AG04450 (cell line): Measurements from ENCODE around the gene TM9SF1. TPM values are rescaled to one million over a fixed set of nuclear protein-coding genes. Genes with fewer than 3 reads are reported as not detected.
"Not testable (repeated sequence)": the region's sequence is repeated elsewhere in the genome, so short reads cannot be mapped to it uniquely, and the experiment has no call there.

ENCODE experiments used
- CTCF ChIA-PET: fragments of 300-600, 350-600 bp; formaldehyde crosslinking; extraction: SDS; loops from one replicate; lab custom pipeline; 2022; ENCODE audit warnings: antibody characterized with exemption, inconsistent platforms; lab: Charles Lee
- POLR2A ChIA-PET: fragments of 350-600 bp; formaldehyde crosslinking; extraction: SDS; loops from one replicate; lab custom pipeline; 2021; ENCODE audit warnings: antibody characterized with exemption, inconsistent platforms; lab: Yijun Ruan, JAX
- DNase-seq: peaks from one replicate; pipeline ENCODE4 v3.0.0-alpha.2; 2011; ENCODE audit warnings: low read depth, low spot score
- H3K27ac ChIP-seq: one replicate; pipeline ENCODE4 v1.5.1; 2012; ENCODE audit warnings: low read depth, low read length, control low read depth
- H3K27me3 ChIP-seq: one replicate; pipeline ENCODE4 v1.6.0; 2012; ENCODE audit warnings: low read length; ENCODE audit not compliant: control insufficient read depth, insufficient read depth
- H3K4me3 ChIP-seq: 2 replicates; pipeline ENCODE4 v1.5.1; 2011; ENCODE audit warnings: mild to moderate bottlenecking, low read depth, low read length, control low read depth
- H3K9me3 ChIP-seq: 2 replicates; pipeline ENCODE4 v1.5.1; 2012; ENCODE audit warnings: low read length; ENCODE audit not compliant: control insufficient read depth, insufficient read depth
- polyA plus RNA-seq: library from polyadenylated mRNA; depleted of rRNA; stranded (reverse); fragments of >200 nt; gene quantifications from 2 replicates; pipeline ENCODE4 v1.2.3, GENCODE V29; 2011
- TF ChIP-seq, protein P1 (sequence below): IDR thresholded peaks from 2 replicates; pipeline ENCODE4 v1.5.1; 2011; ENCODE audit warnings: low read depth, low read length, control low read depth, inconsistent platforms

Gene TM9SF1
- polyA plus RNA-seq, 1 experiment = 44.9 TPM

DNA sequence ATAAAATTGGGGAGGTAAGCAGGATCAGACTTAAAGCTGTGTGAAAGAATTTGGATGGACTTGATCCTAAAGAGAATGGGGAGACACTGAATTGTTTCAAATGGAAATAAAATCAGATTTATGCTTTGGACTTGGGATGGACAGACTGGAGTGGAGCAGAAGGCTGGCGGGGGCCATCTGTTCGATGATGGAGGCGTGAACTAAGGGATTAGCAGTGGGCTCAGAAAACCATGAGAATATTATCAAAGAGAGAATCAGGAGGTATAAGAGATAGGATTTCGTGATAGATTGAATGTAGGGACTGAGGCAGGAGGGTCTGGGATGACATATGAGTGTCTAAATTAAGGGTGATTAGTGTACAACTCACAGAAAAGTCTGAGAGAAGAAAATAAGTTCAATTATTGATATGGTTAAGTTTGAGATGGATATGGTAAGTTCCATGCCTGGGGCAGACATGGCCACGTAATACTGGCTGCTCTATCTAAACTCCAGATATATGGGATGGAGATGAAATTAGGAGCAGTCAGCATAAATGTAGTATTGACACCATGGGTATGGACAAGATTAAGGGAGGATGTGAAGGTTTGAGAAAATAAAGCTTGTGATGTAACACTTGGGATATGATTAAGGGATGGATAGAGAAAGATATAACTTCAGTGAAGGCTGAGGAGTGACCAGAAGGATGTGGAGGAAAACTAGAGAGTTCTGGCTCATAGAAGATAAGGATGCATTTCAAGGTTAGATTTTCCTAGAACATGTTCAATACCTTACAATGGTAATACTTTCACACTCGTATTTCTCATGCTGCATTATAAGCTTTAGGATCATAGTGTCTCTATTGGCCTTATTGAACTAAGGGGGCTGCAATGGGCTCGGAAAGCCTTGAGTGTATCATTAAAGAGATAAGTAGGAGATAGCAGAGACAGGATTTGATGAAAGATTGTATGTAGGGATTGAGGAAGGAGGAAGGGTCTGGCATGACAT is 9.2 kb upstream of the TM9SF1 start:
- ChIA-PET CTCF (interaction anchor here (0.6 to 0.9 kb wide), 3 partner anchors 66 to 102 kb away, joined by 3 to 4 read pairs (median 3); partner anchors contain the start of gene RABGGTA), POLR2A (interaction anchor here (0.7 kb wide), 1 partner anchor 90 kb away, joined by 3 read pairs; the partner anchor contains the start of genes DCAF11 and NRL)
- no peak for DNase-seq
- Histone ChIP-seq H3K27me3 (no peaks in the 10 kb centered on the region), H3K4me3 (no peak overlapping the region), H3K9me3 (peaks cover 5% of the 10 kb centered on the region), H3K27ac (no peak overlapping the region)
- TF ChIP-seq, protein P1, sequence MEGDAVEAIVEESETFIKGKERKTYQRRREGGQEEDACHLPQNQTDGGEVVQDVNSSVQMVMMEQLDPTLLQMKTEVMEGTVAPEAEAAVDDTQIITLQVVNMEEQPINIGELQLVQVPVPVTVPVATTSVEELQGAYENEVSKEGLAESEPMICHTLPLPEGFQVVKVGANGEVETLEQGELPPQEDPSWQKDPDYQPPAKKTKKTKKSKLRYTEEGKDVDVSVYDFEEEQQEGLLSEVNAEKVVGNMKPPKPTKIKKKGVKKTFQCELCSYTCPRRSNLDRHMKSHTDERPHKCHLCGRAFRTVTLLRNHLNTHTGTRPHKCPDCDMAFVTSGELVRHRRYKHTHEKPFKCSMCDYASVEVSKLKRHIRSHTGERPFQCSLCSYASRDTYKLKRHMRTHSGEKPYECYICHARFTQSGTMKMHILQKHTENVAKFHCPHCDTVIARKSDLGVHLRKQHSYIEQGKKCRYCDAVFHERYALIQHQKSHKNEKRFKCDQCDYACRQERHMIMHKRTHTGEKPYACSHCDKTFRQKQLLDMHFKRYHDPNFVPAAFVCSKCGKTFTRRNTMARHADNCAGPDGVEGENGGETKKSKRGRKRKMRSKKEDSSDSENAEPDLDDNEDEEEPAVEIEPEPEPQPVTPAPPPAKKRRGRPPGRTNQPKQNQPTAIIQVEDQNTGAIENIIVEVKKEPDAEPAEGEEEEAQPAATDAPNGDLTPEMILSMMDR = no peak

DNA sequence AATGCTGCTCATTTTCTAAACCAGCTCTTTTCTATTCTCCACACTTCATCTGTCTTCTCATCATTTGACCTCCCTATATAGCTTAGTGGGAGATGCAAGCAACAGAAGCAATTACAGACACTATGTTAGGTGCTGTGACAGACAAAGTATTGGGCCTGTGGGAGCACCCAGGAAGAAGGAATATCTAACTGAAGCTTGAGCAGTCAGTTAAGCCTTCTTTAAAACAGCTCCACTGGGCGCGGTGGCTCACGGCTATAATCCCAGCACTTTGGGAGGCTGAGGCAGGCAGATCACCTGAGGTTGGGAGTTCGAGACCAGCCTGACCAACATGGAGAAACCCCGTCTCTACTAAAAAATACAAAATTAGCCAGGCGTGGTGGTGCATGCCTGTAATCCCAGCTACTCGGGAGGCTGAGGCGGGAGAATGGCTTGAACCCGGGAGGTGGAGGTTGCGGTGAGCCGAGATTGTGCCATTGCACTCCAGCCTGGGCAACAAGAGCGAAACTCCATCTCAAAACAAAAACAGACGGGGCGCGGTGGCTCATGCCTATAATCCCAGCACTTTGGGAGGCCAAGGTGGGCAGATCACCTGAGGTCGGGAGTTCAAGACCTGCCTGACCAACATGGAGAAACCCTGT is 8.1 kb upstream of the TM9SF1 start:
- POLR2A ChIA-PET, H3K27me3 ChIP-seq, H3K27ac ChIP-seq, H3K4me3 ChIP-seq, DNase-seq, H3K9me3 ChIP-seq: not testable (repeated sequence)
- CTCF ChIA-PET = interaction anchor here (0.6 to 0.9 kb wide), 2 partner anchors 10 to 68 kb away, joined by 3 read pairs; partner anchors contain the start of genes CHMP4A and RABGGTA

DNA sequence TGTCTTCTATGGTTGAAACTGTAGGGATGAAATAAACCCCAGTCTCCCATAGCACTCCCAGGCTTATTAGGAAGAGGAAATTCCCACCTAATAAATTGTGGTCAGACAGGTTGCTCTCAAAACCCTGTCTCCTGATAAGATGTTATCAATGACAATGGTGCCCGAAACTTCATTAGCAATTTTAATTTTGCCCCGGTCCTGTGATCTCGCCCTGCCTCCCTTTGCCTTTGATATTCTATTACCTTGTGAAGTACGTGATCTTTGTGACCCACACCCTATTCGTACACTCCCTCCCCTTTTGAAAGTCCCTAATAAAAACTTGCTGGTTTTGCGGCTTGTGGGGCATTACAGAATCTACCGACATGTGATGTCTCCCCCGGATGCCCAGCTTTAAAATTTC is 7.3 kb upstream of the TM9SF1 start:
- CTCF ChIA-PET = not testable (repeated sequence)

DNA sequence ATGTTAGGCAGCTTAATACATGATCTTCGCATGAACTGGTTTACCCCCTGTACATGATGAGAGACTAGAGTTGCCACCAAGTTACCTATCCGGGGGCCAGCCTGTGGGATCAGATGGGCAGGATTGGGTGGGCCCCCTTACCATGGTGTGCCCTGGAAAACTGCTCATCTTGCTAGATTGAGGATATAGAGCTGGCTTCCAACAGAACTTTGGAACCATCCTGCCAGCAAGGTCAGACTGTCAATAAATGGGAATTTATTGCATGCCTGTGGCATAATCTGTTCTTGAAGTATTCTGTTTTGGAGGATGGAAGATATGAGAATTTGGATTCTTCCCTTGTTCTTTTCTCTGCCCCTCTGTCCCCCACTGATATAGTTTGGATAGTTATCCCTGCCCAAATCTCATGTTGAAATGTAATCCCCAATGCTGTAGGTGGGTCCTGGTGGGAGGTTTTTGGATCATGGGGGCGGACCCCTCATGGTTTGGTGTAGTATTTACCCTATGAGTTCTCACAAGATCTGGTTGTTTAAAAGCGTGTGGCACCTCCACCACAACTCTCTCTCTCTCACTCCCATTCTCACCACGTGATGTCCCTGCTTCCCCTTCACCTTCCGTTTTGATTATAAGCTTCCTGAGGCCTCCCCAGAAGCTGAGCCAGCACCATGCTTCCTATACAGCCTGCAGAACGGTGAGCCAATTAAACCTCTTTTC is 3.7 kb upstream of the TM9SF1 start:
- ChIA-PET CTCF (interaction anchor here (1.0 kb wide), 1 partner anchor 38 kb away, joined by 4 read pairs; the partner anchor contains the start of gene IRF9), POLR2A (interaction anchor here (0.5 to 1.2 kb wide), 3 partner anchors 14 to 98 kb away, joined by 6 to 11 read pairs (median 8); partner anchors contain the start of gene CHMP4A)
- no peak overlapping the region for H3K27ac ChIP-seq
- DNase-seq = no peak
- peaks cover 5% of the 10 kb centered on the region for H3K9me3 ChIP-seq
- H3K4me3 ChIP-seq = no peak overlapping the region
- H3K27me3 ChIP-seq = no peaks in the 10 kb centered on the region
- TF ChIP-seq, protein P1 = no peak

More for the DNA sequence above, 7.3 kb upstream of the TM9SF1 start:
- H3K4me3 ChIP-seq, DNase-seq, POLR2A ChIA-PET, H3K9me3 ChIP-seq, H3K27ac ChIP-seq, H3K27me3 ChIP-seq: not testable (repeated sequence)

DNA sequence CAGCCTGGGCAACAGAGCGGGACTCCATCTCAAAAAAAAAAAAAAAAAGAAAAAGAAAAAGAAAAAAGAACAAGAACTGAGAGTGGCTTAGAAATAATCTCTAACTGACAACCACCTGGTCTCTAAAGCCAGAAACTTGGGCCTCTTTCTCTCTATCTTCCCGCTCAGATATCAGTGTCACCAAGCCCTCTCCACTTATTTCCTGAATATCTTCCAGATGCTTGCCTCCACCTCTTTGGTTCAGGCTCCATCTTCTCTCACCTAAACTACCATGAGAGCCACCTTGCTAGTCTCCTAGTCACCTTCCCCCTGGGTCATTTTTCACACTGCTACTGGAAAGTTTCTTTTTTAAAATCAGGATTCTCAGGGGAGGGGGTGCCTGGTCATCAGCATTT is 1.8 kb upstream of the TM9SF1 start:
- ChIA-PET CTCF (interaction anchor here (0.6 to 3.5 kb wide), 5 partner anchors 36 to 233 kb away, joined by 3 to 24 read pairs (median 4); partner anchors contain the start of gene IRF9), POLR2A (interaction anchor here (0.9 kb wide), 1 partner anchor 50 kb away, joined by 4 read pairs; no protein-coding TSS in a partner anchor)
- H3K9me3 ChIP-seq = peaks cover 5% of the 10 kb centered on the region
- no peak overlapping the region for H3K27ac ChIP-seq
- H3K27me3 ChIP-seq = no peaks in the 10 kb centered on the region
- H3K4me3 ChIP-seq = no peak overlapping the region
- DNase-seq = no peak
- TF ChIP-seq, protein P1 = no peak
